Natural killer cell treated with Interleukin-12 subunit alpha and Interleukin-12 subunit beta and Interleukin-15 and Interleukin-18, amount 100 ng/mL, for 72 hours (primary cell): ENCODE measurements around the gene EMX1. TPM values are rescaled to one million over a fixed set of nuclear protein-coding genes. Genes with fewer than 3 reads are reported as not detected.

ENCODE experiments used
- ATAC-seq, 2 donors: fragments of 150-1000 bp; cut with Tn5 transposase in 1 of 2; sonication (Bioruptor Pico), chemical (Tn5 transposase) in 1 of 2; 2 replicates each; pipeline ENCODE4 v1.10.0; 2021
- DNase-seq: peaks from one replicate; pipeline ENCODE4 v3.0.0; 2022; ENCODE audit warnings: low spot score
- H3K27ac Mint-ChIP-seq, 2 donors: 1 replicate in 1 of 2; 2 replicates in 1 of 2; pipeline ENCODE4 v1.8.0; 2022; ENCODE audit warnings: mixed read lengths in 2 of 2, mild to moderate bottlenecking in 1 of 2, moderate library complexity in 1 of 2
- H3K27me3 Mint-ChIP-seq, 2 donors: 1 replicate in 1 of 2; 2 replicates in 1 of 2; pipeline ENCODE4 v1.8.0; 2022; ENCODE audit warnings: mixed read lengths in 2 of 2
- H3K36me3 Mint-ChIP-seq: one replicate; pipeline ENCODE4 v1.8.0; 2022; ENCODE audit warnings: mixed read lengths
- H3K4me1 Mint-ChIP-seq, 2 donors: 1 replicate in 1 of 2; 2 replicates in 1 of 2; pipeline ENCODE4 v1.8.0; 2022; ENCODE audit warnings: low read depth in 2 of 2, mixed read lengths in 2 of 2, mild to moderate bottlenecking in 1 of 2
- H3K4me3 Mint-ChIP-seq: one replicate; pipeline ENCODE4 v1.8.0; 2022; ENCODE audit warnings: mixed read lengths
- H3K9me3 Mint-ChIP-seq: 2 replicates; pipeline ENCODE4 v1.8.0; 2022; ENCODE audit warnings: mixed read lengths
- total RNA-seq, 2 donors: library from RNA; stranded (reverse); gene quantifications; one replicate each; pipeline ENCODE4 v1.2.3, GENCODE V29; 2022

EMX1 gene
- total RNA-seq, 2 donors from 2014 or later: not detected

- H3K27me3 Mint-ChIP-seq: no peaks in the 10 kb centered on the region
Measured at GRCh38 chr2:72956936-72957335, 39.6 kb downstream of the EMX1 start.

DNA sequence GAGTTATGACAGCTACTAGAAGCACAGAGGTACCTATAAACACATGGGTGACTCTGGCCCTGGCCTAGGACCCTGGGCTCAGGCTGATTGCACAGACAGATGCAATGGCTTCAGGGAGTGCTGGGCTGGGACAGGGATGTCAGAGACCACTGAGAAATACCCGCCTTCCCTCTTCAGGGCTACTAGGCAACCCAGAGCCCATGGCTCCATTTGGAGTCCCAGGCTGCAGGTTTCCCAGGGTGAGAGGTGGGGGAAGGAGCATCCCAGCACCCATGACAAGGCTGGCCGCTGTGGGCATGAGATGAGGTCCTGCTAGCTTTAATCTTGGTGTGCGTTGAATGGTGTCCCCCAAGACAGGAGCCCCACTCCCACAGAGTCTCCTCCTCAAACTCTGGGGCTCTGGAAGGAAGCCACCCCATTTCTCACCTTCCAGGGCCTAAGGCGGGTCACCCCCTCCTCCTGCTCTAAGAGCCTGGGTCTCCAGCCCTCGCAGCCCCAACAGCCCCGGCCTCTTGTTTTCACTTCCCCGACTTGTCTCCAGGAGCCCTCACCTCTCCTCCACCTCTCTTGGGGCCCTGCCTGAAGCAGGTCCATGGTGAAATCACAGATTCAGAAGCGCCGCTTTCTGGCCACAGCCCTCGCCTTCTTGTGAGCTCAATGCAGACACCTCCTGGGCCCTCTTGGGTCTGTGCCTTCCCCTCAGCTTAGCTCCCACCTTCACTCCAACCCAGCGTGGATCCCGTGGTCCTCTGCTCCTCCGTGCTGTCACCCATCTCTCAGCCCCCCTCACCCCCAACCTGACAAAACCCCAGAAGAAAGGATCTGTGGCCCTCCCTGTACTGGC, 41.4 kb downstream of the EMX1 start:
- H3K4me3 Mint-ChIP-seq: no peak overlapping the region
- H3K27me3 Mint-ChIP-seq: no peaks in the 10 kb centered on the region
- peak overlapping the region; percentile 15 to 28 for H3K27ac Mint-ChIP-seq
- H3K36me3 Mint-ChIP-seq: no peaks in the 10 kb centered on the region
- H3K9me3 Mint-ChIP-seq: no peaks in the 10 kb centered on the region
- peaks cover 29 to 47% of the 10 kb centered on the region in 2 donors for H3K4me1 Mint-ChIP-seq
- no peak for DNase-seq
- ATAC-seq: no peak

More at GRCh38 chr2:72956936-72957335, 39.6 kb downstream of the EMX1 start:
- DNase-seq: no peak
- ATAC-seq: no peak
- Mint-ChIP-seq H3K4me1 (peaks cover 38 to 54% of the 10 kb centered on the region in 2 donors), H3K36me3 (no peaks in the 10 kb centered on the region), H3K4me3 (no peak overlapping the region), H3K27ac (peak overlapping the region in 1 of 2 donors; percentile 15), H3K9me3 (no peaks in the 10 kb centered on the region)

DNA sequence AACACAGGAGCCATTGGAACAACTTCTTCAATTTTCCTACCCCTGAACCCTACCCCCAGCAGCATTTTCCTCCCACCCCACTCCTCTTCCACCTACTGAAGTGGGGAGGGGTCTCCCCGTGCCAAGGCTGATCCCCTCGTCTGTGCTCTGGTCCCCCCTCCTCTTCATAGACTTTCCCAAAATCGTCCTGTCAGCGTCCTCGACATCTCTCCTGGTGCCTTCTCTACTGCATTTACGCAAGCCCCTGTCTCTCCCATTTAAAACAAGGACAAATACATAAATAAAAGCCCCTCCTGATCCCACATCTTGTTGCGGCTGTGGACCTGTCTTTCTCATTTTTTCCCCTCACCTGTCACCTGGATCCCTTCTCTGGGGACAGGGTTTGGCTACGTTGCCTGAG, 42.2 kb downstream of the EMX1 start:
- H3K36me3 Mint-ChIP-seq: no peaks in the 10 kb centered on the region
- no peaks in the 10 kb centered on the region for H3K27me3 Mint-ChIP-seq

DNA sequence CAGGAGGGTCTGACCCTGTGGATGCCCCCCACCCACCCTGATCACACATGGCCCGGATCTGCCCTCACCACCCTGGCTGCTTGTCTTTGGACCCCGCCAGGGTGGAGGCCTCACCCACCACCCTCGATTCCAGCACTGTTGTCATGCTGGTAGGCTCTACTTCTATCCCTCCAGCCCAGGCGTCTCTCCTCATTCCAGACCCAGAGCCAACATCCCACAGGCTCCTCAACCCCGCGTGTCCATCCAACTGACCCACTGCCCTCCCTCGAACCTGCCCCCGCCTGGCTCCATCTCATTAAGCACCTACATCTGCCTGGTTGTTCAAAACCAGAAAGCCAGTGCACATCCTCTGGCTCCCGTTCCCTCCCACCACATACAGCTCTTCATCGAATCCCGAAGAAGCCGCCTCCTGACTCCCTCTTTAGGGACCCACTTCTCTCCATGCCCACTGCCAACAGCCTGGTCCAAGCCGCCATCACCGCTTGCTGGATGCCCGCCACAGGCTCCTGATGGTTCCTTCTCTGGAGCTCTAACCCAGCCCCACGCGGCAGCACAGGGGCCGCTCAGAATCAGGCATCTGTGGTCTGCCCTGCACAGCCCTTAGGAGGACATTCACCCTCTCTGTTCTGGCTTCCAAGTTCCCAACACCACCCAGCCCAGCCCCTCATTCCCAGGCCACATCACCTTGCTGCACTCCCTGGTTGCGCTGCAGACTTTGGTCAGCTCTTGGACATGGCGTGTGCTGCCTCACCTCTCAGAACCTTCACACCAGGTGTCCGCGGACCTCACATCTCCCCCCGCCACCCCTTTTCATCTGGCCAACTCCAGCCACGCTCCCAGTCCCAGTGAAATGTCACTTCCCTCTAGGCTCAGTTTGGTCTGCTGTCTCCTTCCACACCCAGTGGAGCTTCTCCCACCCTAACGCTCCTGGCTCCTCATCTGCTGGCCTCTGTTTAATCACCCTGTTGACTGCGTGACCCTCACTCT, 43.0 kb downstream of the EMX1 start:
- H3K27ac Mint-ChIP-seq: peak overlapping the region in 1 of 2 donors; percentile 27
- no peak overlapping the region for H3K4me3 Mint-ChIP-seq
- H3K9me3 Mint-ChIP-seq: no peaks in the 10 kb centered on the region
- no peaks in the 10 kb centered on the region for H3K27me3 Mint-ChIP-seq
- H3K36me3 Mint-ChIP-seq: no peaks in the 10 kb centered on the region
- H3K4me1 Mint-ChIP-seq: peaks cover 21 to 35% of the 10 kb centered on the region in 2 donors
- DNase-seq (no peak), ATAC-seq (no peak)

More for the DNA sequence above, 42.2 kb downstream of the EMX1 start:
- Mint-ChIP-seq H3K27ac (peak overlapping the region; percentile 15 to 28), H3K4me3 (no peak overlapping the region), H3K9me3 (no peaks in the 10 kb centered on the region), H3K4me1 (peaks cover 24 to 39% of the 10 kb centered on the region in 2 donors)
- no peak for DNase-seq
- ATAC-seq: no peak

DNA sequence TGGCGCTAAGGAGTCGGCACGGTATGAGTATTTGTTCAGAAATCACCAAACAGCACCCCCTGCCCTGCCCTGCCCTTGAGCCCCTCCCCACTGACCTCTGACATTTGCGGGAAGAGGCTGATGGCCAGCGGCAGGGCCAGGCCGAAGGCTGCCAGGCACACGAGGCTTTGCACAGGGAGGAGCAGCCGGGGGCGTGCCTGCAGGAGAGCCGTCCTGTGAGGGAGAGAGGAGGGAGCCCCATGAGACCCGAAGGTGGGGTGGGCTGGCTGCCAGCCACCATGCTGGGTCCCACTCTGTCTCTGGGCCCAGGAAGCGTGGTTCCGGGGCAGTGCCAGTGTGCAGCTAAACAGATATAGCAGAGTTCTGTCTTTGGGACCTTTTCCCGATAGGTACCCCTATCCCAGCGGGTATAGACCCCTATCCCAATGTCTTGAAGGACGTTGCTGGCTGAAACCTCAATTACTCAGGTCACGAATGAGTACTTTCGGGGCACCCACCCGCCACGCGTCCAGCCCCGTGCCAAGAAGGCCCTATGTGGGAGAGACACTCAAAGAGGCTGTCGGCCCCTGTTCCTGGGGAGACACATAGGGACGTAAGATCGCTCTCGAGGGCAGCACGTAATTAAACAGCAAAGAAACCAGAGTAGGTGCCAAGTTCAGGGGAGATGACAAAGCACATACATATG, 43.9 kb downstream of the EMX1 start:
- no peak for ATAC-seq
- Mint-ChIP-seq H3K27ac (peak overlapping the region in 1 of 2 donors; percentile 27), H3K4me1 (peaks cover 20 to 32% of the 10 kb centered on the region in 2 donors), H3K4me3 (no peak overlapping the region), H3K36me3 (no peaks in the 10 kb centered on the region), H3K27me3 (no peaks in the 10 kb centered on the region), H3K9me3 (no peaks in the 10 kb centered on the region)
- DNase-seq: no peak

- Mint-ChIP-seq H3K36me3 (no peaks in the 10 kb centered on the region), H3K27ac (no peak overlapping the region), H3K27me3 (no peaks in the 10 kb centered on the region), H3K4me3 (no peak overlapping the region), H3K4me1 (peaks cover 18 to 28% of the 10 kb centered on the region in 2 donors), H3K9me3 (no peaks in the 10 kb centered on the region)
- DNase-seq (no peak), ATAC-seq (no peak)
Measured at GRCh38 chr2:72961853-72962468, 44.6 kb downstream of the EMX1 start.

- no peak for ATAC-seq
- H3K27me3 Mint-ChIP-seq: no peaks in the 10 kb centered on the region
- H3K9me3 Mint-ChIP-seq: no peaks in the 10 kb centered on the region
Measured at GRCh38 chr2:72962911-72963310, 45.6 kb downstream of the EMX1 start.

DNA sequence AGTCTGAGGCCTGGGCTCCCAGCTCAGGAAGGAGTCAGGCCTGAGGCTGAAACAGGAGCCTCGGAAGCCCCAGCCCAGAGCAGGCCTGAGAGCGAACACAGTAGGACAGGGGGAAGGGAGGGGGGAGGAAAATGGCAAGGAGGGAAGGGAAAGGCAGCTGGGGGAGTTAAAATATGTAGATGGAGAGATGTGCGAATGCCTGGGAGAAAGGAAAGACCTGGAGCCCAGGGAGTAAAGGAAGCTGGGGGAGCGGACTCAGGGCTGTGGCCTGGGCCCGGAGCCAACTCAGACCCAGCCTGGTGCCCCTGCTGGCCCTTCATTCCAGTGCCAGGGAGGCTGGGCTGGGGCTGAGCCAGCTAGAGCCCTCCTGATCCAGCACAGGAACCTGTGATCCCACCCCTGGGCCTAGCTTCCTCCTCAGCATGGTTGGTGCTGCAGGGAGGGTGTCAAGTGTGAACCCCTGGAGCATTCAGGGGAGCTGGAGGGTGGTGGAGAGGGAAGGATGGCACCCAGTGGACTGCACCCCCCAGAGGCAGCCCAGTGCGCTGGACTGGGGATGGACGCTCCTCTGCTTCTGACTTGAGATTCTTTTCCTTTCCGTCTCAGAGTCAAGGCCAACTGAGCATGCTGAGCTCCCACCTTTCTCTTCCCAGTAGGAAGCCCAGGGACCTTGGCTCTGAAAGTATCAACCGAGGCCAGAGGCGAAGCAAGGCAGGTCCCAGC, 46.3 kb downstream of the EMX1 start:
- ATAC-seq (no peak), DNase-seq (no peak)
- no peak overlapping the region for H3K4me3 Mint-ChIP-seq
- H3K27ac Mint-ChIP-seq: no peak overlapping the region
- H3K36me3 Mint-ChIP-seq: no peaks in the 10 kb centered on the region
- H3K4me1 Mint-ChIP-seq: peaks cover 14 to 20% of the 10 kb centered on the region in 2 donors
- no peaks in the 10 kb centered on the region for H3K9me3 Mint-ChIP-seq
- no peaks in the 10 kb centered on the region for H3K27me3 Mint-ChIP-seq

More at GRCh38 chr2:72962911-72963310, 45.6 kb downstream of the EMX1 start:
- peaks cover 14 to 25% of the 10 kb centered on the region in 2 donors for H3K4me1 Mint-ChIP-seq
- H3K27ac Mint-ChIP-seq: no peak overlapping the region
- no peaks in the 10 kb centered on the region for H3K36me3 Mint-ChIP-seq
- no peak for DNase-seq
- H3K4me3 Mint-ChIP-seq: no peak overlapping the region

DNA sequence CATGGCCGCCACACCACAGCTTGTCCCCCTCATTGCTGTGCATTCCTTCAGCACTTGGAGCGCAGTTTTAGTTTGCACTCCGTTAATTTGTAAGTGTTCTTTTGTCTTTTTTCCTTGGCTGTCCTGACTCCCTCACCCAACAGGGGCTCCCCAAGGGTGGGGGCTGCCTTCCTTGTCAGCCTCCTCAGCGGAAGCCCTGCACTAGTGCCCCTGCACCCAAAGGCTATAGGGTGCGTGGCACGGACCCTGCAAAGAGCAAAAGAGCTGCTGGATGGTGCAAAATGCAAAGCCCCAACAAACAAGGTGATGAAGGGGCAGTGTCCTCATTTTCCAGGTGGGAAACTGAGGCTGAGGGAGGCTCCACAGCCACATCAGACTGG, 46.8 kb downstream of the EMX1 start:
- no peak for ATAC-seq
- Mint-ChIP-seq H3K4me3 (no peak overlapping the region), H3K27me3 (no peaks in the 10 kb centered on the region), H3K9me3 (no peaks in the 10 kb centered on the region), H3K27ac (no peak overlapping the region), H3K36me3 (no peaks in the 10 kb centered on the region), H3K4me1 (peaks cover 12 to 17% of the 10 kb centered on the region in 2 donors)
- no peak for DNase-seq

DNA sequence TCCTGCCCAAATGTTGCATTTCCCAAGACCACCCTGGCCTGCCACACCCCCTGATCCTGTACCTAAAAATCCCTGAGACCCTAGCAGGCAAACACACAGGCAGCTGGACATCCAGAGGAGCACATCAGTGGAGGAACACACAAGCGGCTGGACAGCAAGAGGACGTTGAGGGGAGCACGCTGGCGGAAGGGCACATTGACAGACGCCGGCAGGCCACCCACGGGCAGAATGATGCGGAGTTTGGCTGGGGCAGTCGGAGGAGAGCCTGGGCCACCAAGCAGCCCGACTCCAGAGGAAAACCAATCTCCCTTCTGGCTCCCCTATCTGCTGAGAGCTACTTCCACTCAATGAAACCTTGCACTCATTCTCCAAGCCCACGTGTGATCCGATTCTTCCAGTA, 47.7 kb downstream of the EMX1 start:
- Mint-ChIP-seq H3K27me3 (no peaks in the 10 kb centered on the region), H3K36me3 (no peaks in the 10 kb centered on the region), H3K4me3 (no peak overlapping the region), H3K9me3 (no peaks in the 10 kb centered on the region), H3K27ac (no peak overlapping the region), H3K4me1 (peaks cover 4 to 9% of the 10 kb centered on the region in 2 donors)
- no peak for DNase-seq
- no peak for ATAC-seq

- no peak for ATAC-seq
Measured at GRCh38 chr2:72965770-72966450, 48.6 kb downstream of the EMX1 start.

DNA sequence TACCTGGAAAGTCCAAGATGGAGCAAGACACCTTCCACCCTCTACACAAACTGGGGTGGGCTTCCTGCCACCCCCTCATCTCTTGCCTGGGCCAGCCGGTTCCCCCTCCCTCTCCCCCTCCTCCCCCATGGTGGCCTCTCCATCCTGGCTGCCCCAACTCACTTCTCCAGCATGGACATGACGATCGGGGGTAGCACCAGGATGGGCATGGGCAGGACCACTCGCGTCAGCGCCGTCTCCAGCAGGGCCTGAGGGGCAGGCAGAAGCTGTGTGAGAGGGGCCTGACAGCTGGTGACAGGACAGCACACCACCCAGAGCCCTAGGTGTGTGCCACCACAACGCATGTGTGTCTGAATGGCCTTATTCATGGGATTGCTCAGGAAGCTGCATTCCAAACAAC, 51.0 kb downstream of the EMX1 start:
- H3K27me3 Mint-ChIP-seq: no peaks in the 10 kb centered on the region
- H3K9me3 Mint-ChIP-seq: no peaks in the 10 kb centered on the region
- H3K4me1 Mint-ChIP-seq: no peaks in the 10 kb centered on the region
- no peaks in the 10 kb centered on the region for H3K36me3 Mint-ChIP-seq
- H3K4me3 Mint-ChIP-seq: no peak overlapping the region
- H3K27ac Mint-ChIP-seq: no peak overlapping the region
- no peak for DNase-seq
- no peak for ATAC-seq

More at GRCh38 chr2:72965770-72966450, 48.6 kb downstream of the EMX1 start:
- H3K27ac Mint-ChIP-seq: no peak overlapping the region
- H3K36me3 Mint-ChIP-seq: no peaks in the 10 kb centered on the region
- no peaks in the 10 kb centered on the region for H3K27me3 Mint-ChIP-seq
- no peak for DNase-seq
- H3K4me3 Mint-ChIP-seq: no peak overlapping the region
- H3K9me3 Mint-ChIP-seq: no peaks in the 10 kb centered on the region
- peaks cover under 1 to 1% of the 10 kb centered on the region in 2 donors for H3K4me1 Mint-ChIP-seq
